DMS153 treated with DMSO at 0.1 percent for 48 hours (cell line): Measurements from ENCODE around the gene CPEB4.

Source experiments
- DNase-seq: peaks from one replicate; lab custom pipeline; 2025; ENCODE audit not compliant: unreplicated experiment; lab: John Stamatoyannopoulos, UW

The CPEB4 gene

DNA sequence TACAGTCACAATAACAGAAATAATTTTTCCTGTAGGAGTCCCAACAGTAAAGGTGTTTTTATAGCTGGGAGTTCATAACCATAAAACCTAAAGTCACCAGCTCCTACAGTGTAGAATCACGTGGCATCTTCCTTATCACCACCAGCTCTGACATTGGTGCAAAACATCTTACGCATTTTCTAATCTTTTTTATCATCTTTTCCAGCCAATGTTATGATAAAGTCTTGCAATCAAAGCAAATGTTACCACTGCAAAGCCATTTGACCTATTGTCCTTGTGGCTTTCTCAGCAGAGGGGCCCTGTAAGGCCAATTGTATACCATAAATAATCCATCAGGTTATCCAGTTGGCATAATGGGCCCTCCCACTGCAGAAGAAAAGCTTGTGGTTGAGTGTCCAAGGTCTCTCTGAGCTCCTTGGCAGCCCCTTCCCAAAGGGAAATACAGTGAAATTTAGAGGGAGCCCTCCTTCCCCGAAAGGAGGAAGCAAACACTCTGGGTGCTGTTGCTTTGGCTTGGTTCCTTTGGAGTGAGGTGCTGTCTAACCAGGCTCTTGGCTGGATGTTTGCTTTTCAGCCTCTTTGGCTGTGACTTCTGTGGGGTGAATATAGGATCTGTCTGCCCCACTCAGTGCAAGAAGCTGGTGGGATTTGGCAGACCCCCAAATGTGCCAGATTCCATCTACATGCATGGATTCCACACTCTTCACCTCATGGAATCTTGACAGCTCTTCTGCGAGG lies 29.3 kb upstream of the CPEB4 start:
- no peak for DNase-seq

DNA sequence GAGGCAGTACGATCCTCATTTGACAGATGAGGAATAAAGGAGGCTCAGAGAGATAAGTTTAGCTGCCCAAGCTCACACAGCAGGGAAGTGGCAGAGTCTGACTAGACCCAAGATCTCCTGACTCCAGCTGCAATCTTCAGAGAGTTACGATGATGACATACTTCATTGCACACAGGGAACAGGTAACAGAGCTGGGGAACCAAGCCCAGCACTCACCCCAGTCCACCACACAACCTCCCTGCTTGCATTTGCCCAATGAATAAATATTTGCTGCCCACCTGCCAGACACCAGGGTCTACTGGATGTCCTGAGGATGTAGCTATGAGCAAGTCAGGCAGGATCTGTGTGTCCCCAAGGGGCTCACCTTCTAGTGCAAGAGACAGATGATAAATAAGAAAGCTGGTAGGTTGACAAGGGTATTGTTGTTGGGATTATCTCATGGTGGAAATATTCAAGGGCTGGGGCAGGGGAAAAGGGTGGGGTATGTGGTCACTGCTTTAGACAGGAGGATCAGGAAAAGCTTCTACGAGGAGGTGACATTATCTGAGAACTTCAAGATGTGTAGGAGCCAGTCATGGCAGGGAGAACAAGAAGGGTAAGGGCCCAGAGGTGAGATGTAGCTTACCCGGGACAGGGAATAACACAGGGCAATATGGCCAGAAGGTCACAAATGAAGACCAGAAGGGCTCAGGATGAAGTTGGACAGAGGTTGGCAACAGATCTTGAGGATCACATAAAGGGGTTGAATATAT lies 28.6 kb upstream of the CPEB4 start:
- no peak for DNase-seq

DNA sequence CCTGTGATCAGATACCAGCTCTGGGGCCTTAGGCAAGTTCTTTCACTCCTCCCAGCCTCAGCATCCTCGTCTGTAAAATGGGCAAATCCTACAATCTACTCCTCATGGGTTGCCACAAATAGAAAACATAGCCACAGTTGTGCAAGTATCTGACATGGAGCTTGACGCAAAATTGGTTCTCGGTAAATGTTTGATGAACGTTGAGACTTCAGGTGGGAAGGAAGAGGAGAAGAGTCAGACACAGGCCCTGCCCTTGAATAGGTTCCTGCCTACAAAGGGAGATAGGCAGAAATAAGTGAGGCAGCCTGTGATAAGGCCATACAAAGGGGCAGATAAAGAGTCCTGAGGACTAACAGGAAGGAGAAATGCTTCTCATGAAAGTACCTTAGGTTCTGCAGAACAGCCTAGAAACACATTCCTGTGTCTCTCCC lies 26.1 kb upstream of the CPEB4 start:
- DNase-seq = no peak

- DNase-seq = no peak
Observed at GRCh38 chr5:173863359-173863758, 24.8 kb upstream of the CPEB4 start.

DNA sequence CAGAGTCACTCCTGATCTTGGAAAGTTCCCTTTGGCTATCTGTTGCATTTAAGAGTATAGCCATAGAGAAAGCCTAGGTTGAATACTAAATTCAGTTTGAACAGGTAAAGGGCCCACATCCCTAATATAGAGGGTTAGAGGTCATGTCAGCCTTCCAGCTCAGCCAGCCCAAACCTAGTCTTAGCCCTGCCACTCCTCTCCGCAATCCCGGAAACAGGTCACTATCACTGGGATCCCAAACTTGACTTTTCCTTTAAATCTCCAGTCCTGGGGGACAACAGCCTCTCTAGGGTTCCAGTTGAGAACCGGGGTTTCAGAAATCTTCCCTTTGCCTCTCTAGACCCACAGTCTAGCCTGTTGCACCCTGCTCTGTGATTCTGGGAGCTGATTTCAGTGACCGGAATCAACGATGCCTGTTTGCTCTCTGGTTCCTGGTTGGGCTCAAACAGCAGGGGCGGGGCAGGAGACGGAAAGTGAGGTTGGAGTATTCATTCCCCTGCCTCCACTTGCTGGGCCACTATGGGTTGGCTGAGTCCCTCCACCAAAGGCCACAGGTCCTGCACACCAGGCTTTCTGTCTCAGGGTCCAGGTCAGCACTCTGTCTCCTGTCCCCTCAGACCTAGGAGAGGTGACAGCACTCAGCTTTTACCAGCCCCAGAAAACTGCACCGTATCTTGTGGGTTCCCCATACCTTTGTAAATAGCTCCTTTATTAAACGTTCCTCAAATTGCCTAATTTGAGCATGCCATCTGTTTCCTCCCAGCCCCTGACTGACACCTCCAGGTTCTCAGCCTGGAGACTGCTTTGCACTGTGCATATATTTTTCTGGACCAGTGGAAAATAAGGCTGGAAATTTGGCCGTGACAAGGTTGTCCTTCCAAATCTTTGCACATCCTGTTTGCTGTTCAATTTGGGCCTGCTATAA lies 23.8 kb upstream of the CPEB4 start:
- no peak for DNase-seq

GRCh38 chr5:173866243-173866857 lies 21.8 kb upstream of the CPEB4 start:
- no peak for DNase-seq

GRCh38 chr5:173866858-173867679 lies 21.1 kb upstream of the CPEB4 start:
- DNase-seq = no peak

- no peak for DNase-seq
Observed at GRCh38 chr5:173868096-173868880, 19.9 kb upstream of the CPEB4 start.

GRCh38 chr5:173869316-173869715 lies 18.8 kb upstream of the CPEB4 start:
- DNase-seq = no peak

- no peak for DNase-seq
Observed at GRCh38 chr5:173872957-173873305, 15.2 kb upstream of the CPEB4 start.

- DNase-seq = no peak
Observed at GRCh38 chr5:173873306-173873922, 14.7 kb upstream of the CPEB4 start.

DNA sequence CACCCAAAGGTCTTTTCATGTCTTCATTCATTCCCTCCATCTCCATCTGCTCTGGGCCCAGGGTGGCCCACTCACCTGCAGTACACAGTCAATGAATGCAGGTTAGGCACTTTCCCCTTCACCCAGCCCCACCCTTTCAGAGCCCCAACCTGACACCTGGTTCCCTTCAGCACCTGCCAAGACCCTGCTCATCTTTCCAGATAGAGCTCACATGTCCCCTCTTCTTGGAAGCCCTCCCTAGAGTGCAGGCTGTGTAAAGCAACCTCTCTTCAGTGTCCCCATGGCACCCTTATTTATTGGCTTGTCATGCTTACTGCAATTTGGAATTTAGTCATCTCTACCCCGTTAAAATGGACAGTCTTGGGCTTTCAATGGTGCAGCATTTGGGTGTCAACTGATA lies 13.0 kb upstream of the CPEB4 start:
- no peak for DNase-seq

DNA sequence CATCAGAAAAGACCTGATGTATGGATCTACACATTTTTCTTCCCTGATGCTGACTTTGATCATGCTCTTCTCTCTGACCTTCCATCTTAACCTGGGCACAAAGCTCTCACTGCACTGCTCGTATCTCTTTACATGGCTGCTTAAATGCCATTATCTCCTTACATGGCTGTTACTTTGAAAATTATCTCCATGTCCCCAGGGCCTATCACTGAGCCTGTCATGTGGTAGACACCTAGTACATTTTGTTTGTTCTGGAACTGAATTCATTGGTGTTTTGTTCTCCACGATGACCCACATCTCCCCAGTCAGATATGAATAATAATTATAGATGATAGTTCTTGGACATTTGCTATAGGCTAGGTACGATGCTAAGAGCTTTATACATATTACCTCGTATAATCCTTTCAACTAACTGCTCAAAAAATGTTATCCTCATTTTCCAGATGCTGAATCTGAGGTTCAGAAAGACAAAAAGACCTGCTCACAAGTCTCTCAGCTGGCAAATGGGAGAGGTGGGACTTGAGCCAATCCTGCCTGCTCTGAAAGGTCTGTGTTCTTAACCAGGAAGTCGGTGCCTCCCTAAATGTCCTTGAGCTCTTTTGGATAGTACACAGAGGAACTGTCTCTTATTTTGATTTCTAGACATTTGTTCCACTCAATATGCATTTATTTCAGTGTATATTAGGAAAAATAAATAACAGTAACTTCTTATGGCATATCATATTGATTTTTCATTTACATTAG lies 9.8 kb upstream of the CPEB4 start:
- DNase-seq = peak; percentile 8

DNA sequence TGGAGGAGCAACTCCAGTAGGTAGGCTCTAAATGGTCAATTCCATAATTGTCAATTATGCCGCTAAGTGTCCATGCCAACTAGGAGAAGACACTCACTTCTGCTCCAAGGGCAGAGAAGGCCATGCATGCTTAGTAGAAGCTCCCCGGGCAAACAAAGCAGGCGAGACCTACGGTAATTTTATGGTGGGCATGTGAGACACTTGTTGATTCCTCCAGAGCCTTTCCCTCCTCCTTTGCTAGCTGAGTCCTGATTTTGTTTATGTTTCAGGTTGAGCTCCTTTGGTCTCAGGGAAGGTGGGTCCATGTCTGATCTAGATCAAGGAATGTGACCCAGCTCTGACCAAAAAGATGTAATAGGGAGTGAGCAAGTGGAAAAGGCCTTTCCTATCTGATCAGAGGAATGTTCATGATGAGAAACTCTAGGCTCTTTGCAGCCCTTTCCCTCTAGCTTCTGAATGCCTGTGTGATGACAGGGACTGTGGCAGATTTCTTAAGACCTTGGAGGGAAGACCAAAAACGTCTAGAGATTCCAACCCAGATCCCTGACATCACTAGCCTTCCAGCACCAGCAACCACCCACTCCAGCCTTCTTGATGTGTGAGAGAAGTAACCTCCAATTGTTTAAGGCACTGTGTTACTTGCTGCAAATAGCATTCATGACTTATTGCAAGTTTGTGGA lies 7.7 kb upstream of the CPEB4 start:
- no peak for DNase-seq

GRCh38 chr5:173881811-173882575 lies 6.2 kb upstream of the CPEB4 start:
- DNase-seq = no peak

GRCh38 chr5:173882632-173883031 lies 5.5 kb upstream of the CPEB4 start:
- no peak for DNase-seq

GRCh38 chr5:173883347-173883924 lies 4.7 kb upstream of the CPEB4 start:
- DNase-seq = no peak
